B cell (primary cell): ENCODE results near the gene ISM1. TPM values are rescaled to one million over a fixed set of nuclear protein-coding genes. Genes with fewer than 3 reads are reported as not detected.

Source experiments
- ATAC-seq: fragments of 200-7000 bp; cut with Tn5 transposase; one replicate; pipeline ENCODE4 v1.10.0; 2021; ENCODE audit warnings: low read depth, mild to moderate bottlenecking, moderate number of reproducible peaks, moderate library complexity
- CTCF ChIA-PET: fragments of 350-600 bp; sonication (Branson Sonifier 250); formaldehyde crosslinking; loops from one replicate; lab custom pipeline; 2021; ENCODE audit warnings: antibody characterized with exemption, inconsistent platforms; lab: Charles Lee
- POLR2A ChIA-PET: fragments of 350-600 bp; sonication (Branson Sonifier 250); formaldehyde crosslinking; loops from one replicate; lab custom pipeline; 2021; ENCODE audit warnings: antibody characterized with exemption; lab: Charles Lee
- DNase-seq: peaks from one replicate; pipeline ENCODE4 v3.0.0; 2013
- H2AFZ ChIP-seq: 2 replicates; pipeline ENCODE4 v1.6.1; 2012; ENCODE audit warnings: mild to moderate bottlenecking, low read depth, low read length; ENCODE audit not compliant: insufficient read depth, poor library complexity, severe bottlenecking
- H3K27ac ChIP-seq, 2 donors: 1 replicate in 1 of 2; 2 replicates in 1 of 2; pipeline ENCODE4 v1.5.1; 2012 to 2013; ENCODE audit warnings: low read length in 2 of 2, mild to moderate bottlenecking in 2 of 2, moderate library complexity in 1 of 2
- H3K27me3 ChIP-seq, 4 experiments: fragments of 200-600 bp in 1 of 4; sonication (generic) in 1 of 4; replicated peaks in 1 of 4; 1 replicate in 2 of 4; 2 replicates in 2 of 4; pipeline versions ENCODE4 v1.6.1 to v1.7.0; 2013 to 2016; ENCODE audit warnings: low read length in 3 of 4, mild to moderate bottlenecking in 2 of 4, mixed read lengths in 1 of 4, moderate library complexity in 1 of 4; ENCODE audit not compliant: insufficient read depth in 4 of 4, control insufficient read depth in 3 of 4; ENCODE audit errors: control extremely low read depth in 1 of 4
- H3K36me3 ChIP-seq, 2 experiments: replicated peaks in 1 of 2; 1 replicate in 1 of 2; 2 replicates in 1 of 2; pipeline versions ENCODE4 v1.6.1 to v1.7.1; 2013; ENCODE audit warnings: low read length in 1 of 2; ENCODE audit not compliant: insufficient read depth in 2 of 2, control insufficient read depth in 1 of 2; ENCODE audit errors: control extremely low read depth in 1 of 2, extremely low read depth in 1 of 2
- H3K4me1 ChIP-seq, 2 donors: fragments of 200-600 bp in 1 of 2; sonication (generic) in 1 of 2; 1 replicate in 1 of 2; 2 replicates in 1 of 2; pipeline versions ENCODE4 v1.5.1 to v1.6.1; 2013 to 2017; ENCODE audit warnings: low read length in 2 of 2; ENCODE audit not compliant: control insufficient read depth in 2 of 2, insufficient read depth in 2 of 2
- H3K4me2 ChIP-seq: replicated peaks from 2 replicates; pipeline ENCODE3; 2012; ENCODE audit warnings: mild to moderate bottlenecking, low read depth, low read length; ENCODE audit not compliant: poor library complexity, severe bottlenecking
- H3K4me3 ChIP-seq, 5 experiments: fragments of 200-600 bp in 1 of 5; sonication (generic) in 1 of 5; 1 replicate in 3 of 5; 2 replicates in 2 of 5; pipeline versions ENCODE4 v1.5.1 to v1.7.0; 2011 to 2016; ENCODE audit warnings: low read length in 4 of 5, mild to moderate bottlenecking in 4 of 5, low read depth in 2 of 5, control low read depth in 1 of 5, moderate library complexity in 1 of 5; ENCODE audit not compliant: insufficient read depth in 1 of 5; ENCODE audit errors: control extremely low read depth in 1 of 5, extremely low read depth in 1 of 5
- H3K79me2 ChIP-seq: fragments of 200-600 bp; sonication (generic); one replicate; pipeline ENCODE4 v1.6.0; 2016; ENCODE audit warnings: low read length; ENCODE audit not compliant: control insufficient read depth, insufficient read depth
- H3K9ac ChIP-seq: fragments of 200-600 bp; sonication (generic); 2 replicates; pipeline ENCODE4 v1.6.1; 2017; ENCODE audit warnings: mild to moderate bottlenecking, low read length, moderate library complexity
- H3K9me3 ChIP-seq, 3 donors: one replicate each; pipeline versions ENCODE4 v1.6.1 to v1.7.1; 2013; ENCODE audit warnings: low read length in 2 of 3; ENCODE audit not compliant: control insufficient read depth in 2 of 3, insufficient read depth in 1 of 3; ENCODE audit errors: control extremely low read depth in 1 of 3
- H4K20me1 ChIP-seq: 2 replicates; pipeline ENCODE4 v1.6.0; 2012; ENCODE audit warnings: mild to moderate bottlenecking, low read length; ENCODE audit not compliant: insufficient read depth, control insufficient read depth, poor library complexity, severe bottlenecking
- H3K27ac Mint-ChIP-seq: one replicate; pipeline ENCODE4 v1.8.0; 2021; ENCODE audit warnings: mixed read lengths
- H3K27me3 Mint-ChIP-seq: one replicate; pipeline ENCODE4 v1.8.0; 2021; ENCODE audit warnings: mixed read lengths
- H3K4me1 Mint-ChIP-seq: one replicate; pipeline ENCODE4 v1.8.0; 2021; ENCODE audit warnings: mixed read lengths
- H3K4me3 Mint-ChIP-seq: one replicate; pipeline ENCODE4 v1.8.0; 2021; ENCODE audit warnings: mixed read lengths
- H3K9me3 Mint-ChIP-seq: one replicate; pipeline ENCODE4 v1.8.0; 2022; ENCODE audit warnings: mixed read lengths; ENCODE audit not compliant: insufficient read depth
- EZH2 ChIP-seq: IDR thresholded peaks from 2 replicates; pipeline ENCODE4 v1.6.1; 2012; ENCODE audit warnings: borderline replicate concordance, low read depth, mild to moderate bottlenecking, moderate library complexity, low read length; ENCODE audit not compliant: insufficient read depth, poor library complexity, severe bottlenecking
- WGBS: methylation state at CpG from one replicate; pipeline ENCODE4 v1.1.5; 2013; ENCODE audit warnings: missing lambda C conversion rate; ENCODE audit not compliant: insufficient coverage; 5-methylcytosine and 5-hydroxymethylcytosine counted together
- intact Hi-C: fragments of 100-400 bp; cut with micrococcal nuclease; formaldehyde crosslinking; loops from one replicate; pipeline ENCODE4 v1.10.0; 2022
- polyA plus RNA-seq: library from polyadenylated mRNA; depleted of rRNA; stranded (reverse); fragments of >200 nt; gene quantifications from 2 replicates; pipeline ENCODE4 v1.2.3, GENCODE V29; 2012
- total RNA-seq, 2 donors: library from RNA; stranded (reverse); fragments of 120-200 nt in 1 of 2; gene quantifications; 1 replicate in 1 of 2; 2 replicates in 1 of 2; pipeline versions ENCODE4 v1.2.3 to v1.2.4, GENCODE V29; 2013 to 2022
- TF ChIP-seq, protein P1 (sequence below): fragments of 200-600 bp; IDR thresholded peaks from one replicate; pipeline ENCODE4 v1.8.0; 2022; ENCODE audit warnings: antibody characterized with exemption, mild to moderate bottlenecking

ISM1 gene
- total and polyA plus RNA-seq, 2 donors (not counting 1 experiment from before 2014, with no cell fraction given), result not detected

DNA sequence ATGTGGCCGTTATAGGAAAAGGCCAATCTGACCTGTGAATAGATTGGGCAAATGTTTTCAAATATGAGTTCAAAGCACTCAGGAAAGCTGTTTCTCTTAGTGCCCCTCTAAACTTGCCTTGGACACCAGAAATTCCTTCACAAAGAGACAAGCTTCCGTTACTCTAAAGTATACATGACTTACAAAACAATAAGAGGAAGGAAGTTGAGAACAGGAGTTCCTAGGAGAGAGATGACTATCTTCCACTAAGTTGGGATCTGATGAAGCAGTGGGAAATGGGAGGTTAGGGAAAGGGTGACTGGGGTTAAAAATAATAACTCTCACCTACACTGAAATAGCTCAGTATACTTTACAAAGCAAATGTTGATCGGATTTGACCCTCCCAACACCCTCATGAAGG is 50.0 kb downstream of the ISM1 start:
- Histone ChIP-seq H3K4me2 (no peak overlapping the region), H3K36me3 (no peaks in the 10 kb centered on the region), H3K79me2 (no peaks in the 10 kb centered on the region), H3K9ac (no peak overlapping the region), H4K20me1 (no peaks in the 10 kb centered on the region), H3K27me3 (peaks cover 0 to 2% (median 0%) of the 10 kb centered on the region in 4 experiments), H3K4me3 (no peak overlapping the region), H3K4me1 (no peaks in the 10 kb centered on the region), H3K9me3 (peaks cover 0 to 4% (median 0%) of the 10 kb centered on the region in 3 donors), H3K27ac (no peak overlapping the region), H2AFZ (no peak overlapping the region)
- peaks cover 22% of the 10 kb centered on the region for H3K27me3 Mint-ChIP-seq
- ATAC-seq, result no peak
- no peaks in the 10 kb centered on the region for H3K4me1 Mint-ChIP-seq
- intact Hi-C loops, result no loop called here
- no peaks in the 10 kb centered on the region for H3K9me3 Mint-ChIP-seq
- POLR2A ChIA-PET, result no interaction called here
- H3K27ac Mint-ChIP-seq, result no peak overlapping the region
- DNase-seq, result no peak
- CTCF ChIA-PET, result no interaction called here
- TF ChIP-seq, protein P1, sequence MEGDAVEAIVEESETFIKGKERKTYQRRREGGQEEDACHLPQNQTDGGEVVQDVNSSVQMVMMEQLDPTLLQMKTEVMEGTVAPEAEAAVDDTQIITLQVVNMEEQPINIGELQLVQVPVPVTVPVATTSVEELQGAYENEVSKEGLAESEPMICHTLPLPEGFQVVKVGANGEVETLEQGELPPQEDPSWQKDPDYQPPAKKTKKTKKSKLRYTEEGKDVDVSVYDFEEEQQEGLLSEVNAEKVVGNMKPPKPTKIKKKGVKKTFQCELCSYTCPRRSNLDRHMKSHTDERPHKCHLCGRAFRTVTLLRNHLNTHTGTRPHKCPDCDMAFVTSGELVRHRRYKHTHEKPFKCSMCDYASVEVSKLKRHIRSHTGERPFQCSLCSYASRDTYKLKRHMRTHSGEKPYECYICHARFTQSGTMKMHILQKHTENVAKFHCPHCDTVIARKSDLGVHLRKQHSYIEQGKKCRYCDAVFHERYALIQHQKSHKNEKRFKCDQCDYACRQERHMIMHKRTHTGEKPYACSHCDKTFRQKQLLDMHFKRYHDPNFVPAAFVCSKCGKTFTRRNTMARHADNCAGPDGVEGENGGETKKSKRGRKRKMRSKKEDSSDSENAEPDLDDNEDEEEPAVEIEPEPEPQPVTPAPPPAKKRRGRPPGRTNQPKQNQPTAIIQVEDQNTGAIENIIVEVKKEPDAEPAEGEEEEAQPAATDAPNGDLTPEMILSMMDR, result no peak
- no peak for TF ChIP-seq EZH2
- no CpG with 5 or more reads among the region's 3 CpGs for WGBS
- no peak overlapping the region for H3K4me3 Mint-ChIP-seq

DNA sequence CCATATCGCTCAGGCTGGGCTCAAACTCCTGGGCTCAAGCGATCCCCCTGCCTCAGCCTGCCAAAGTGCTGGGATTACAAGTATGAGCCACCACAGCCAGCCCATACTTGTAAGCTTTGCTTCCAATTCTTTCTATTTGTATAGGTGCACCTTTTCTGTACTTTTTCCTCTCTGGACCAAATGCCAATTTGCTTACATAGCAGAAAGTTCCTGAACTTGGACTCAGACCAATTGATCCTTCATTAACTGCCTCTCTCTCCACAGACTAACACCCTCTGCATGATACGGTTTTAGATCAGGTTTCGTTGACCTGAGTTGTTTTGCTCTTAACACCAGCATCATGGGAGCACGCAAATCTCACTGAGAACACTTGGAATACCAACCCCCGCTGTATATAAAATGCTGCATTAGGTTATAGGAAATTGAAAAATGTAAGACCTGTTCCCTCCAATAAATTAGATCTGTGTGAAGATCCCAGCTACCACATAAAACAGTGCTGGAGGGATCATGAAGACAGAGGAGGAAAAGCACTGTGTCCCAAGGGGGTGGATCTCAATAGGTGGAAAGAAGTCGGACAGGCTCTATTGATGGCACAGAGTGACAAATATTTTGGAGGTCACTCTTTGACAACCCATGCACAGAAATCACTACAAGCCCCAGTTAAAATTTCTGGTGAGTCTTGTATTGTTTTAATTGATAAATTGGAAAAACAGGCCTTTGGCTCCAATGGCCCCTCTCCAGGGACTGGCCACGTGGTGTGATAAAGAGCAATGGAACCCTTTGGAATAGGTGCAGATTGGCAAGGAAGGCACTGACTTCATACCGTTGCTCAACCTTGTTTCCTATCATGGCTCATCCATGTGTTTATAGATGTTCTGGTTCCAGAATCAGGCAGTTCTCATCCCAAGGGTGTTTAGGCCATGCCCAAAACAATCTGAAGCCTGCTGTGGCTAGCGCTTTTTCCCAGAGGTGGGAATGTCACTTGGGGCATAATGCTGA is 51.2 kb downstream of the ISM1 start:
- WGBS, result 73% methylated on average over 4 of the region's 10 CpGs
- Histone ChIP-seq H3K27me3 (peaks cover 0 to 2% (median 0%) of the 10 kb centered on the region in 4 experiments), H3K79me2 (no peaks in the 10 kb centered on the region), H3K36me3 (no peaks in the 10 kb centered on the region), H2AFZ (no peak overlapping the region), H4K20me1 (no peaks in the 10 kb centered on the region), H3K4me3 (no peak overlapping the region), H3K9ac (no peak overlapping the region), H3K4me1 (no peaks in the 10 kb centered on the region), H3K27ac (no peak overlapping the region), H3K9me3 (peaks cover 0 to 4% (median 0%) of the 10 kb centered on the region in 3 donors), H3K4me2 (no peak overlapping the region)
- POLR2A ChIA-PET, result no interaction called here
- TF ChIP-seq EZH2, result no peak
- TF ChIP-seq, protein P1, result no peak
- intact Hi-C loops, result no loop called here
- no peak overlapping the region for H3K27ac Mint-ChIP-seq
- ATAC-seq (no peak), DNase-seq (no peak)
- CTCF ChIA-PET, result no interaction called here
- no peaks in the 10 kb centered on the region for H3K4me1 Mint-ChIP-seq
- H3K27me3 Mint-ChIP-seq, result peaks cover 28% of the 10 kb centered on the region
- H3K4me3 Mint-ChIP-seq, result no peak overlapping the region
- H3K9me3 Mint-ChIP-seq, result no peaks in the 10 kb centered on the region
